Naive thymus-derived CD4-positive, alpha-beta T cell (primary cell): ENCODE results near the gene NRG4. TPM values are rescaled to one million over a fixed set of nuclear protein-coding genes. Genes with fewer than 3 reads are reported as not detected.
"Not testable (repeated sequence)": the region's sequence is repeated elsewhere in the genome, so short reads cannot be mapped to it uniquely, and the experiment has no call there.

ENCODE experiments used
- ATAC-seq: fragments of 150-1000 bp; cut with Tn5 transposase; 2 replicates; pipeline ENCODE4 v1.10.0; 2021; ENCODE audit warnings: mild to moderate bottlenecking, moderate library complexity
- CTCF ChIA-PET: fragments of 350-600 bp; sonication (Branson Sonifier 250); formaldehyde crosslinking; loops from one replicate; lab custom pipeline; 2021; ENCODE audit warnings: antibody characterized with exemption; lab: Charles Lee
- POLR2A ChIA-PET: fragments of 350-600 bp; sonication (Branson Sonifier 250); formaldehyde crosslinking; loops from one replicate; lab custom pipeline; 2021; ENCODE audit warnings: antibody characterized with exemption, inconsistent platforms; lab: Charles Lee
- DNase-seq, 9 donors: peaks; one replicate each; pipeline versions ENCODE4 v3.0.0 to v3.0.0-alpha.2; 2020 to 2022; ENCODE audit warnings: mixed read lengths in 1 of 9
- H3K27ac ChIP-seq: one replicate; pipeline ENCODE4 v1.7.0; 2013; ENCODE audit warnings: mild to moderate bottlenecking, low read depth, low read length, moderate library complexity
- H3K27me3 ChIP-seq, 2 donors: one replicate each; pipeline ENCODE4 v1.7.0; 2013; ENCODE audit warnings: low read length in 2 of 2, mild to moderate bottlenecking in 2 of 2, moderate library complexity in 2 of 2; ENCODE audit not compliant: control insufficient read depth in 2 of 2, insufficient read depth in 2 of 2
- H3K36me3 ChIP-seq, 3 experiments: 1 replicate in 2 of 3; 2 replicates in 1 of 3; pipeline ENCODE4 v1.7.0; 2013; ENCODE audit warnings: low read length in 3 of 3, mild to moderate bottlenecking in 3 of 3, moderate library complexity in 1 of 3; ENCODE audit not compliant: insufficient read depth in 3 of 3, control insufficient read depth in 2 of 3
- H3K4me1 ChIP-seq, 2 donors: one replicate each; pipeline ENCODE4 v1.7.0; 2013; ENCODE audit warnings: low read length in 2 of 2, mild to moderate bottlenecking in 2 of 2, moderate library complexity in 1 of 2; ENCODE audit not compliant: control insufficient read depth in 2 of 2, insufficient read depth in 2 of 2
- H3K4me3 ChIP-seq: 2 replicates; pipeline ENCODE4 v1.7.0; 2013; ENCODE audit warnings: mild to moderate bottlenecking, low read length
- H3K9me3 ChIP-seq, 3 experiments: 1 replicate in 2 of 3; 2 replicates in 1 of 3; pipeline ENCODE4 v1.7.0; 2013; ENCODE audit warnings: low read length in 3 of 3; ENCODE audit not compliant: control insufficient read depth in 2 of 3
- H3K27ac Mint-ChIP-seq, 9 donors: one replicate each; pipeline ENCODE4 v1.8.0; 2020 to 2022; ENCODE audit warnings: mixed read lengths in 9 of 9, mild to moderate bottlenecking in 8 of 9, moderate library complexity in 5 of 9, inconsistent platforms in 2 of 9
- H3K27me3 Mint-ChIP-seq, 5 donors: one replicate each; pipeline ENCODE4 v1.8.0; 2021 to 2022; ENCODE audit warnings: mixed read lengths in 5 of 5, mild to moderate bottlenecking in 1 of 5
- H3K36me3 Mint-ChIP-seq, 5 donors: one replicate each; pipeline ENCODE4 v1.8.0; 2020 to 2022; ENCODE audit warnings: mixed read lengths in 5 of 5, mild to moderate bottlenecking in 3 of 5, inconsistent platforms in 1 of 5
- H3K4me1 Mint-ChIP-seq, 7 donors: one replicate each; pipeline ENCODE4 v1.8.0; 2020 to 2022; ENCODE audit warnings: mixed read lengths in 7 of 7, mild to moderate bottlenecking in 3 of 7, inconsistent platforms in 1 of 7
- H3K4me3 Mint-ChIP-seq, 10 donors: one replicate each; pipeline ENCODE4 v1.8.0; 2020 to 2022; ENCODE audit warnings: mild to moderate bottlenecking in 10 of 10, mixed read lengths in 10 of 10, moderate library complexity in 6 of 10, inconsistent platforms in 2 of 10
- H3K9me3 Mint-ChIP-seq, 11 donors: one replicate each; pipeline ENCODE4 v1.8.0; 2020 to 2022; ENCODE audit warnings: mixed read lengths in 11 of 11, mild to moderate bottlenecking in 4 of 11, inconsistent platforms in 1 of 11, moderate library complexity in 1 of 11
- intact Hi-C, 2 donors: fragments of 100-400 bp; cut with micrococcal nuclease; formaldehyde crosslinking; loops; one replicate each; pipeline ENCODE4 v1.15.1; 2023
- polyA plus RNA-seq, 2 donors: library from polyadenylated mRNA; unstranded; fragments of 300-500 nt; fragmentation: Illumina TruSeq; gene quantifications; one replicate each; pipeline ENCODE4 v1.2.3, GENCODE V29; 2021
- total RNA-seq, 6 experiments: library from RNA in 5 of 6; stranded (reverse) in 5 of 6; gene quantifications; 1 replicate in 5 of 6; 2 replicates in 1 of 6; pipeline ENCODE4 v1.2.3 and lab custom pipeline; 2021 to 2026

The NRG4 gene
- total and polyA plus RNA-seq, 7 experiments from 2014 or later, result not detected

DNA sequence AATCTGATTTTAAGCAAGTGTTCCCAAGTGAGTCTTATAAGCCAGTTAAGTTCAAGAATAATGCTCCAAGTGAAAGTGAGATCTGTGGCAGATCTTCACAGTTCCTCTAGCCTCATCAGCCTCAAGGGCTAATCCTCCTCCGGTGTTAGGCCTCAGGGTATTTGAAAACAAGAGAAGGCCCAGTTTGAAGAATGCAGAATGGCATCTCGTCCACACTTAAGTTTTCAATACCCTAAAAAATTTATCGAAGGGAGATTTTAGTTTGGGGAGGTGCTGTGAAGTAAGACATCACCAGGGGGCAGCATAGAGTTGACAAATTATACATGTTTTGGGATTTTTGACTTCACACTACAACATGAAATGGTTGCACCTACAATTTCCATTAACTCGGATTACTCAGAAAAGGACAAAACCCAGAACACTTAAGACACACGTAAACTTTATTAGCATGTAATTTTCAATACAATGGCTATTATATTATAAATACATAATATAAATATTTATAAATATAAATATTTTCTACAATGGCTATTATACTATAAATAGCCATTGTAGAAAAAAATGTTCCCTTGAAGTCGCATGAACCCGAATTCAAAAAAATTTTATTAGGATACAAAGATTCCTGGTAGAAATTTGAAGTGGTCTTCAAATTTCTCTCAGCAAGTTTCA is 45.2 kb upstream of the NRG4 start:
- intact Hi-C loops, result loop anchor here (1.0 to 5.0 kb wide), 2 partner anchors 82 to 245 kb away; no protein-coding TSS in a partner anchor
- H3K27me3 ChIP-seq, result peaks cover 15 to 20% of the 10 kb centered on the region in 2 donors
- H3K4me1 ChIP-seq, result peaks cover 9 to 12% of the 10 kb centered on the region in 2 donors
- no peak overlapping the region for H3K27ac ChIP-seq
- Mint-ChIP-seq H3K27me3 (peaks cover 48 to 65% (median 50%) of the 10 kb centered on the region in 5 donors), H3K27ac (peak overlapping the region in 1 of 9 donors; percentile 19), H3K36me3 (no peaks in the 10 kb centered on the region), H3K4me1 (peaks cover 6 to 31% (median 18%) of the 10 kb centered on the region in 7 donors), H3K9me3 (no peaks in the 10 kb centered on the region), H3K4me3 (peak overlapping the region in 5 of 10 donors; percentile 19 to 69 (median 47))
- ChIA-PET POLR2A (no interaction called here), CTCF (interaction anchor here (0.5 to 1.5 kb wide), 6 partner anchors 9 to 1371 kb away, joined by 3 to 12 read pairs (median 3); no protein-coding TSS in a partner anchor)
- no peaks in the 10 kb centered on the region for H3K36me3 ChIP-seq
- H3K9me3 ChIP-seq, result no peaks in the 10 kb centered on the region
- DNase-seq, result peak in 7 of 9 donors; percentile 14 to 48 (median 36)
- peak; percentile 55 for ATAC-seq
- no peak overlapping the region for H3K4me3 ChIP-seq

GRCh38 chr15:76056931-76057330 is 44.7 kb upstream of the NRG4 start:
- Mint-ChIP-seq H3K4me3 (peak overlapping the region in 4 of 10 donors; percentile 23 to 69 (median 54)), H3K4me1 (peaks cover 6 to 31% (median 16%) of the 10 kb centered on the region in 7 donors), H3K9me3 (no peaks in the 10 kb centered on the region), H3K36me3 (no peaks in the 10 kb centered on the region), H3K27ac (no peak overlapping the region), H3K27me3 (peaks cover 43 to 61% (median 45%) of the 10 kb centered on the region in 5 donors)
- Histone ChIP-seq H3K27ac (no peak overlapping the region), H3K4me3 (no peak overlapping the region), H3K27me3 (peaks cover 15 to 20% of the 10 kb centered on the region in 2 donors), H3K36me3 (no peaks in the 10 kb centered on the region), H3K4me1 (peaks cover 9 to 12% of the 10 kb centered on the region in 2 donors), H3K9me3 (no peaks in the 10 kb centered on the region)
- ATAC-seq (peak; percentile 55), DNase-seq (no peak)
- intact Hi-C loops, result loop anchor here (1.0 to 5.0 kb wide), 2 partner anchors 82 to 245 kb away; no protein-coding TSS in a partner anchor
- CTCF ChIA-PET, result interaction anchor here (0.5 to 1.5 kb wide), 7 partner anchors 8 to 1371 kb away, joined by 3 to 12 read pairs (median 3); no protein-coding TSS in a partner anchor
- POLR2A ChIA-PET, result no interaction called here

GRCh38 chr15:76054201-76054600 is 42.0 kb upstream of the NRG4 start:
- H3K4me1 ChIP-seq, H3K27ac Mint-ChIP-seq, H3K9me3 ChIP-seq, ATAC-seq, H3K36me3 ChIP-seq, H3K27ac ChIP-seq, CTCF ChIA-PET, intact Hi-C loops, H3K9me3 Mint-ChIP-seq, H3K36me3 Mint-ChIP-seq, POLR2A ChIA-PET, H3K4me3 Mint-ChIP-seq, H3K4me3 ChIP-seq, DNase-seq: not testable (repeated sequence)
- peaks cover 30 to 43% (median 33%) of the 10 kb centered on the region in 5 donors for H3K27me3 Mint-ChIP-seq
- H3K27me3 ChIP-seq, result peaks cover 14% of the 10 kb centered on the region in 2 donors
- peaks cover 6 to 20% (median 15%) of the 10 kb centered on the region in 7 donors for H3K4me1 Mint-ChIP-seq

GRCh38 chr15:76038512-76038911 is 26.3 kb upstream of the NRG4 start:
- Histone ChIP-seq H3K9me3 (no peaks in the 10 kb centered on the region), H3K27ac (no peak overlapping the region), H3K27me3 (no peaks in the 10 kb centered on the region), H3K4me1 (no peaks in the 10 kb centered on the region), H3K4me3 (no peak overlapping the region), H3K36me3 (no peaks in the 10 kb centered on the region)
- Mint-ChIP-seq H3K4me1 (no peaks in the 10 kb centered on the region), H3K4me3 (no peak overlapping the region), H3K27me3 (peaks cover 30 to 53% (median 43%) of the 10 kb centered on the region in 5 donors), H3K27ac (no peak overlapping the region), H3K9me3 (peaks cover 0 to 44% (median 14%) of the 10 kb centered on the region in 11 donors), H3K36me3 (peaks cover 0 to 6% (median 3%) of the 10 kb centered on the region in 5 donors)
- intact Hi-C loops, result no loop called here
- ChIA-PET CTCF (no interaction called here), POLR2A (no interaction called here)
- ATAC-seq (no peak), DNase-seq (no peak)

GRCh38 chr15:76035593-76035992 is 23.4 kb upstream of the NRG4 start:
- H3K4me1 ChIP-seq, result no peaks in the 10 kb centered on the region
- ChIA-PET POLR2A (no interaction called here), CTCF (interaction anchor here (0.5 kb wide), 2 partner anchors 25 to 588 kb away, joined by 3 read pairs; no protein-coding TSS in a partner anchor)
- H3K27me3 Mint-ChIP-seq, result peaks cover 20 to 44% (median 23%) of the 10 kb centered on the region in 5 donors
- no peak overlapping the region for H3K27ac ChIP-seq
- DNase-seq (no peak), ATAC-seq (no peak)
- no peaks in the 10 kb centered on the region for H3K9me3 ChIP-seq
- H3K36me3 Mint-ChIP-seq, result peaks cover 0 to 4% (median 0%) of the 10 kb centered on the region in 5 donors
- H3K4me3 Mint-ChIP-seq, result no peak overlapping the region
- H3K36me3 ChIP-seq, result no peaks in the 10 kb centered on the region
- peaks cover 0 to 20% (median 8%) of the 10 kb centered on the region in 11 donors for H3K9me3 Mint-ChIP-seq
- intact Hi-C loops, result no loop called here
- no peaks in the 10 kb centered on the region for H3K4me1 Mint-ChIP-seq
- no peak overlapping the region for H3K27ac Mint-ChIP-seq
- no peaks in the 10 kb centered on the region for H3K27me3 ChIP-seq
- H3K4me3 ChIP-seq, result no peak overlapping the region

DNA sequence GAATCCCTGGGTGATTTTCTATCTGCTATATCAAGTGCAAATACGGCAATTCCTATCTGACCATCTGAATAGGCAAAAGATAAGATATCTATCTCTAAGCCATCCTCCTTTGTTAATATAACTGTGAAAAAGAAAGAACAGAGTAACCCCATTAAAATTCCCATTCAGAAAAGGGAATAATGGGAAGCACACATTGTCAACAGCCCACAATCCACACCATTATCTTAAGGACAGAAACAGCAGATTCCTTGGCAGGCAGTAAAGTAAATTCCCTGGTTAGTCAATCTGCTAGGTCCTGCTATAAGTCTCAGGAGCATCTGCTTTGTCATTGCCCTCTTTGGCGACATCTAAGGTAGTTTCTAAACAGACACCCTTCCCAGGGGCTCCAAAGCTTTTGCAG is 21.9 kb upstream of the NRG4 start:
- Mint-ChIP-seq H3K4me3 (no peak overlapping the region), H3K27me3 (peaks cover 5 to 46% (median 15%) of the 10 kb centered on the region in 5 donors), H3K4me1 (no peaks in the 10 kb centered on the region), H3K9me3 (peaks cover 0 to 7% (median 2%) of the 10 kb centered on the region in 11 donors), H3K36me3 (no peaks in the 10 kb centered on the region), H3K27ac (no peak overlapping the region)
- Histone ChIP-seq H3K27me3 (no peaks in the 10 kb centered on the region), H3K36me3 (no peaks in the 10 kb centered on the region), H3K4me1 (no peaks in the 10 kb centered on the region), H3K9me3 (no peaks in the 10 kb centered on the region), H3K27ac (no peak overlapping the region), H3K4me3 (no peak overlapping the region)
- ChIA-PET CTCF (no interaction called here), POLR2A (no interaction called here)
- no peak for DNase-seq
- intact Hi-C loops, result no loop called here
- ATAC-seq, result no peak
